ENCODE results near the gene ACOT12.

DNA sequence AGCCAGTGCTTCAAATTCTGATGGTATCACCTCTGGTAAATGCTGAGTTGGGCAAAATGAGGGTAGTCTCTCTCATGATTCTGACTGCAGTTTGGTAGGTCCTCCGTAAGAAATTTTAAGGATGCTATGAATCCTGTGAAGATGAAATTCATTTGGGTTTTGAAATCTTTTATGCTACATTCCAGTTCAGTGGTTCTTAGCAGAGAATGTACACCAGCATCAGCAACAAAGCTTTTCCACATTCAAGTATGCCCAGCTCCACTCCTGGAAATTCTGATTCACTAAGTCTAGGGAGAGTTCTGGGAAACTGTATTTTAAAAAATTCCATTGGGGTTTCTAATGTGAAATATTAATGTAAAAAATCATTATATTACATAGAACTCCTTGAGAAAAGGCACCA is 33.6 kb upstream of the ACOT12 start:
- TF ChIP-seq, protein P1, sequence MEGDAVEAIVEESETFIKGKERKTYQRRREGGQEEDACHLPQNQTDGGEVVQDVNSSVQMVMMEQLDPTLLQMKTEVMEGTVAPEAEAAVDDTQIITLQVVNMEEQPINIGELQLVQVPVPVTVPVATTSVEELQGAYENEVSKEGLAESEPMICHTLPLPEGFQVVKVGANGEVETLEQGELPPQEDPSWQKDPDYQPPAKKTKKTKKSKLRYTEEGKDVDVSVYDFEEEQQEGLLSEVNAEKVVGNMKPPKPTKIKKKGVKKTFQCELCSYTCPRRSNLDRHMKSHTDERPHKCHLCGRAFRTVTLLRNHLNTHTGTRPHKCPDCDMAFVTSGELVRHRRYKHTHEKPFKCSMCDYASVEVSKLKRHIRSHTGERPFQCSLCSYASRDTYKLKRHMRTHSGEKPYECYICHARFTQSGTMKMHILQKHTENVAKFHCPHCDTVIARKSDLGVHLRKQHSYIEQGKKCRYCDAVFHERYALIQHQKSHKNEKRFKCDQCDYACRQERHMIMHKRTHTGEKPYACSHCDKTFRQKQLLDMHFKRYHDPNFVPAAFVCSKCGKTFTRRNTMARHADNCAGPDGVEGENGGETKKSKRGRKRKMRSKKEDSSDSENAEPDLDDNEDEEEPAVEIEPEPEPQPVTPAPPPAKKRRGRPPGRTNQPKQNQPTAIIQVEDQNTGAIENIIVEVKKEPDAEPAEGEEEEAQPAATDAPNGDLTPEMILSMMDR (conservative IDR thresholded peaks at IDR 0.05; ENCODE audit: low read depth, low read length): no peak
- TF ChIP-seq EZH2 (IDR thresholded peaks at IDR 0.05; ENCODE audit: low read length, unreplicated experiment): no peak

Measured in PC-3 (cell line).